Measurements from ENCODE around the gene CAPZA1.

Gene CAPZA1

GRCh38 chr1:112689196-112689841 lies 69.7 kb downstream of the CAPZA1 start:
- Histone ChIP-seq H3K27ac (ENCODE audit: low read length) (no peak overlapping the region), H3K36me3 (replicated peaks; ENCODE audit: low read depth, low read length) (no peaks in the 10 kb centered on the region), H4K20me1 (ENCODE audit: insufficient read depth, low read length) (no peaks in the 10 kb centered on the region), H3K4me3 (ENCODE audit: low read length) (no peak overlapping the region), H3K27me3 (ENCODE audit: low read depth, low read length) (no peaks in the 10 kb centered on the region), H2AFZ (ENCODE audit: low read depth, low read length) (no peak overlapping the region), H3K9me3 (ENCODE audit: insufficient read depth, low read length) (no peaks in the 10 kb centered on the region), H3K4me2 (ENCODE audit: low read length) (no peak overlapping the region), H3K79me2 (ENCODE audit: low read length) (no peaks in the 10 kb centered on the region), H3K4me1 (ENCODE audit: low read length) (no peaks in the 10 kb centered on the region), H3K9ac (ENCODE audit: low read length) (no peak overlapping the region)
- TF ChIP-seq EZH2phosphoT487 (IDR thresholded peaks at IDR 0.05; ENCODE audit: low read depth) (no peak), CTCF (IDR thresholded peaks at IDR 0.05; ENCODE audit: low read depth, low read length) (no peak)

- no peaks in the 10 kb centered on the region for H3K36me3 ChIP-seq (replicated peaks; ENCODE audit: low read depth, low read length)
- H3K9me3 ChIP-seq (ENCODE audit: insufficient read depth, low read length), result no peaks in the 10 kb centered on the region
- H3K4me3 ChIP-seq (ENCODE audit: low read length), result no peak overlapping the region
- TF ChIP-seq EZH2phosphoT487 (IDR thresholded peaks at IDR 0.05; ENCODE audit: low read depth) (no peak), CTCF (IDR thresholded peaks at IDR 0.05; ENCODE audit: low read depth, low read length) (no peak)
- H3K27me3 ChIP-seq (ENCODE audit: low read depth, low read length), result no peaks in the 10 kb centered on the region
- no peak overlapping the region for H3K4me2 ChIP-seq (ENCODE audit: low read length)
- no peak overlapping the region for H3K9ac ChIP-seq (ENCODE audit: low read length)
- no peak overlapping the region for H3K27ac ChIP-seq (ENCODE audit: low read length)
- no peaks in the 10 kb centered on the region for H4K20me1 ChIP-seq (ENCODE audit: insufficient read depth, low read length)
- H2AFZ ChIP-seq (ENCODE audit: low read depth, low read length), result no peak overlapping the region
- H3K79me2 ChIP-seq (ENCODE audit: low read length), result no peaks in the 10 kb centered on the region
- no peaks in the 10 kb centered on the region for H3K4me1 ChIP-seq (ENCODE audit: low read length)
Observed at GRCh38 chr1:112689842-112690237, 70.2 kb downstream of the CAPZA1 start.

DNA sequence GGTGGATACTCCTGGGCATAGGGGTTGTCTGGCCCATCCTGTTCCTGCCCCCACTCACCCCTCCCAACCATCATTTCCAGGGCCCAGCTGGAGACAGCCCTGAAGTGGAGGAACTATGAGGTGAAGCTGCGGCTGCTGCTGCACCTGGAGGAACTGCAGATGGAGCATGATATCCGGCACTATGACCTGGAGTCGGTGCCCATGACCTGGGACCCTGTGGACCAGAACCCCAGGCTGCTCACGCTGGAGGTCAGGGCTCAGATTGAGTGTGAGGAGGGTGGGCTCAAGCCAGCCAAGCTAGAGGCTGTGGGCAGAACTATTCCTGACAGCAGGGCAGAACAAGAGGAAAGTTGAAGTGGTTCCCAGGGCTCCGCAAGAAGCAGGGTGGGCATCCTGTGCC lies 73.0 kb downstream of the CAPZA1 start:
- H3K36me3 ChIP-seq (replicated peaks; ENCODE audit: low read depth, low read length), result no peaks in the 10 kb centered on the region
- H3K27ac ChIP-seq (ENCODE audit: low read length), result no peak overlapping the region
- H3K79me2 ChIP-seq (ENCODE audit: low read length), result no peaks in the 10 kb centered on the region
- no peak overlapping the region for H3K9ac ChIP-seq (ENCODE audit: low read length)
- no peaks in the 10 kb centered on the region for H3K9me3 ChIP-seq (ENCODE audit: insufficient read depth, low read length)
- no peak overlapping the region for H2AFZ ChIP-seq (ENCODE audit: low read depth, low read length)
- no peaks in the 10 kb centered on the region for H4K20me1 ChIP-seq (ENCODE audit: insufficient read depth, low read length)
- H3K4me2 ChIP-seq (ENCODE audit: low read length), result no peak overlapping the region
- TF ChIP-seq CTCF (IDR thresholded peaks at IDR 0.05; ENCODE audit: low read depth, low read length), result no peak
- no peak for TF ChIP-seq EZH2phosphoT487 (IDR thresholded peaks at IDR 0.05; ENCODE audit: low read depth)
- H3K4me3 ChIP-seq (ENCODE audit: low read length), result no peak overlapping the region
- H3K27me3 ChIP-seq (ENCODE audit: low read depth, low read length), result no peaks in the 10 kb centered on the region
- H3K4me1 ChIP-seq (ENCODE audit: low read length), result no peaks in the 10 kb centered on the region

DNA sequence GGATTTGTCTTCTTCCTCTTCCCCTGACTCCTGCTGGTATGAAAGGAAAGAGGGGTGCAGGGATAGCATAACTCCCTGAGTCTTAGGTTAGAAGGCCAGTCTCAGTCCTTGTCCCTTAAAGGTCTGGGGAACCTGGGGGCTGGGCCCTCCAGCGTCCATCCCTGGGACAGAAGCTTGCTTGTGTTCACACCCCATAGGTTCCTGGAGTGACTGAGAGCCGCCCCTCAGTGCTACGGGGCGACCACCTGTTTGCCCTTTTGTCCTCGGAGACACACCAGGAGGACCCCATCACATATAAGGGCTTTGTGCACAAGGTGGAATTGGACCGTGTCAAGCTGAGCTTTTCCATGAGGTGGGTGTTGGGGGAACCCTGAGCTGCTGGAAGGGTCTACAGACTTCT lies 74.2 kb downstream of the CAPZA1 start:
- no peak overlapping the region for H3K27ac ChIP-seq (ENCODE audit: low read length)
- H2AFZ ChIP-seq (ENCODE audit: low read depth, low read length), result no peak overlapping the region
- no peaks in the 10 kb centered on the region for H3K4me1 ChIP-seq (ENCODE audit: low read length)
- H4K20me1 ChIP-seq (ENCODE audit: insufficient read depth, low read length), result no peaks in the 10 kb centered on the region
- H3K9me3 ChIP-seq (ENCODE audit: insufficient read depth, low read length), result no peaks in the 10 kb centered on the region
- no peak for TF ChIP-seq EZH2phosphoT487 (IDR thresholded peaks at IDR 0.05; ENCODE audit: low read depth)
- no peak for TF ChIP-seq CTCF (IDR thresholded peaks at IDR 0.05; ENCODE audit: low read depth, low read length)
- no peaks in the 10 kb centered on the region for H3K27me3 ChIP-seq (ENCODE audit: low read depth, low read length)
- H3K9ac ChIP-seq (ENCODE audit: low read length), result no peak overlapping the region
- H3K4me2 ChIP-seq (ENCODE audit: low read length), result no peak overlapping the region
- no peak overlapping the region for H3K4me3 ChIP-seq (ENCODE audit: low read length)
- H3K79me2 ChIP-seq (ENCODE audit: low read length), result no peaks in the 10 kb centered on the region
- H3K36me3 ChIP-seq (replicated peaks; ENCODE audit: low read depth, low read length), result no peaks in the 10 kb centered on the region

Measured in OCI-LY3 (cell line).